Breast epithelium (tissue), 3 donors: ENCODE measurements around the gene CCL26.
"Not testable (repeated sequence)": the region's sequence is repeated elsewhere in the genome, so short reads cannot be mapped to it uniquely, and the experiment has no call there.

Experiments used
- CTCF ChIP-seq, 3 donors: fragments of 450-650 bp; IDR thresholded peaks; one replicate each; pipeline ENCODE4 v1.5.1; 2016 to 2017; ENCODE audit warnings: antibody characterized with exemption in 3 of 3, mild to moderate bottlenecking in 3 of 3, moderate library complexity in 3 of 3
- POLR2A ChIP-seq: fragments of 450-650 bp; IDR thresholded peaks from one replicate; pipeline ENCODE4 v1.6.1; 2016; ENCODE audit warnings: antibody characterized with exemption, mild to moderate bottlenecking, moderate library complexity
- POLR2AphosphoS5 ChIP-seq, 3 donors: sonication (generic); formaldehyde crosslinking; IDR thresholded peaks; one replicate each; pipeline ENCODE4 v1.6.1; 2017; ENCODE audit warnings: antibody characterized with exemption in 3 of 3

- TF ChIP-seq CTCF (IDR thresholded peaks at IDR 0.05); POLR2A; POLR2AphosphoS5 (IDR thresholded peaks at IDR 0.05): not testable (repeated sequence)
Measured at GRCh38 chr7:75721922-75722321, 50.1 kb downstream of the CCL26 start.
